ENCODE data around the gene FBXL16. TPM values are rescaled to one million over a fixed set of nuclear protein-coding genes. Genes with fewer than 3 reads are reported as not detected.

FBXL16 gene
- total and polyA plus RNA-seq, 2 of the 13 experiments (the other 11 are each of a cell fraction or from before 2014, with no cell fraction given): 0.22 to 2.0 TPM

DNA sequence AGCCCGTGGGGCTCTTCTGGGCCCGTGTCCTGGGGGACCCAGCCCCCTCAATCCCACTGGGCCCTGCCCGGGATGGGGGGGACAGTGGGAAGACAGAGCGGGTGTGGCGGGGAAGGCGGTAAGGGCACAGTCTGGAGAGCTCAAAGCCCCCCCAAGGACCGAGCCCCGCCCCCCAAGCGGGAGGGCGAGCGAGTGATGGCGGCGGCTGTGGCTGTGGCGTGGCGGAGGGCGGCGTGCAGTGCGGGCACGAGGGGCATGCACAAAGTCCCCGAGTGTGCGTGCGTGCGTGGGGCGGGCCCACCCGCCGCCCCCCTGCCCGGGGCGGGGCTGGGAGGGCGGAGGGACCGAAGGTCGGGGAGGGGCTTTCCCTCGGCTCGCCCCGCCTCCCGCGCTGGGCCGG, 11.8 kb downstream of the FBXL16 start:
- intact Hi-C loops (cut with micrococcal nuclease; ENCODE audit: unreplicated experiment): no loop called here
- Histone ChIP-seq H3K9me3 (ENCODE audit: low read length) (no peaks in the 10 kb centered on the region), H3K27ac (ENCODE audit: extremely low read length, insufficient read depth, low read length) (no peak overlapping the region), H3K9ac (ENCODE audit: insufficient read depth, low read depth, low read length) (no peak overlapping the region), H3K79me2 (ENCODE audit: insufficient read depth, low read length) (peaks cover 2% of the 10 kb centered on the region), H3K4me1 (ENCODE audit: insufficient read depth, low read length) (peaks cover 23% of the 10 kb centered on the region), H3K4me2 (ENCODE audit: low read depth, low read length) (peak overlapping the region; percentile 84), H3K36me3 (replicated peaks in 1 of 2; ENCODE audit: control insufficient read depth in 1 of 2, insufficient read depth in 2 of 2, low read length in 2 of 2) (no peaks in the 10 kb centered on the region), H2AFZ (ENCODE audit: low read length) (no peak overlapping the region), H3K27me3 (ENCODE audit: control insufficient read depth in 1 of 2, insufficient read depth in 2 of 2, low read length in 2 of 2) (peaks cover 7 to 34% of the 10 kb centered on the region in 2 experiments), H4K20me1 (ENCODE audit: insufficient read depth, low read length) (no peaks in the 10 kb centered on the region), H3K4me3 (replicated peaks in 1 of 3; ENCODE audit: insufficient read depth in 1 of 3, low read depth in 2 of 3, low read length in 3 of 3) (peak overlapping the region in 2 of 3 experiments; percentile 20 to 69; a peak in 3 of 6 replicates)
- ATAC-seq (no peak), DNase-seq (ENCODE audit: low spot score) (no peak), FAIRE-seq (no peak)
- BruUV-seq (replicated peaks): no TSS peak
- WGBS (ENCODE audit: low lambda C conversion rate): 38% methylated on average over 6 of the region's 37 CpGs
- in situ Hi-C loops (cut with HindIII; ENCODE audit: extremely low pct_ligation_motif_present, low pct_unique_long_range_greater_than_20kb): no loop called here
- TF ChIP-seq HIC2 (CRISPR knock-in tag; IDR thresholded peaks at IDR 0.05; ENCODE audit: low read depth) (0 out of 2 replicates have a peak, but pooled peaks have one; percentile 6), ZNF552 (CRISPR knock-in tag; IDR thresholded peaks at IDR 0.05; ENCODE audit: borderline replicate concordance) (no peak), RBFOX2 (IDR thresholded peaks at IDR 0.05; ENCODE audit: low read depth, low read length) (0 out of 2 replicates have a peak, but pooled peaks have one; percentile 16), CAMTA2 (CRISPR knock-in tag; IDR thresholded peaks at IDR 0.05; ENCODE audit: borderline replicate concordance) (no peak), PATZ1 (CRISPR knock-in tag; IDR thresholded peaks at IDR 0.05) (0 out of 2 replicates have a peak, but pooled peaks have one; percentile 18), MYC (CRISPR knock-in tag; IDR thresholded peaks at IDR 0.05; ENCODE audit: borderline replicate concordance) (0 out of 2 replicates have a peak, but pooled peaks have one; percentile 9), AGO2 (optimal IDR thresholded peaks at IDR 0.05; ENCODE audit: low read depth, low read length) (peak; percentile 40), ZFAT (CRISPR knock-in tag; conservative IDR thresholded peaks at IDR 0.05) (no peak)
- CTCF ChIA-PET (ENCODE audit: low intra/inter-chr PET ratio, low total read pairs): no interaction called here
- POLR2A ChIA-PET: interaction anchor here (3.4 kb wide), 1 partner anchor 27 kb away, joined by 21 read pairs; the partner anchor contains the start of gene ANTKMT
